HG03060 (cell line): ENCODE measurements around the gene KRT10.
"Not testable (repeated sequence)": the region's sequence is repeated elsewhere in the genome, so short reads cannot be mapped to it uniquely, and the experiment has no call there.

Experiments
- ATAC-seq: cut with Tn5 transposase; IDR thresholded peaks from one replicate; pipeline ENCODE4 v1.9.1; 2021; ENCODE audit warnings: low read depth, moderate number of reproducible peaks; ENCODE audit not compliant: unreplicated experiment

The KRT10 gene

GRCh38 chr17:40822132-40822812 is at the start of gene KRT10:
Gene KRT10 (minus strand): TSS chr17:40822614. CDS start chr17:40822585, 29 bp downstream.
- no peak for ATAC-seq

GRCh38 chr17:40871316-40871715 is 48.9 kb upstream of the KRT10 start:
- no peak for ATAC-seq

- ATAC-seq = no peak
Observed at GRCh38 chr17:40870136-40870535, 47.7 kb upstream of the KRT10 start.

- ATAC-seq = no peak
Observed at GRCh38 chr17:40866838-40867237, 44.4 kb upstream of the KRT10 start, which contains the start of gene KRT12. Gene KRT12 (minus strand): TSS chr17:40867223. CDS start chr17:40867186, 37 bp downstream.

- no peak for ATAC-seq
Observed at GRCh38 chr17:40864661-40865390, 42.4 kb upstream of the KRT10 start.

GRCh38 chr17:40862985-40863733 is 40.7 kb upstream of the KRT10 start:
- no peak for ATAC-seq

GRCh38 chr17:40859536-40859935 is 37.1 kb upstream of the KRT10 start:
- ATAC-seq = no peak

- not testable (repeated sequence) for ATAC-seq
Observed at GRCh38 chr17:40858667-40859066, 36.3 kb upstream of the KRT10 start.

- no peak for ATAC-seq
Observed at GRCh38 chr17:40857535-40857934, 35.1 kb upstream of the KRT10 start.

- no peak for ATAC-seq
Observed at GRCh38 chr17:40854175-40854814, 31.9 kb upstream of the KRT10 start.

- ATAC-seq = no peak
Observed at GRCh38 chr17:40852364-40852763, 29.9 kb upstream of the KRT10 start.

- ATAC-seq = no peak
Observed at GRCh38 chr17:40850293-40850972, 28.0 kb upstream of the KRT10 start.

GRCh38 chr17:40849723-40850122 is 27.3 kb upstream of the KRT10 start:
- no peak for ATAC-seq

- no peak for ATAC-seq
Observed at GRCh38 chr17:40848583-40849235, 26.3 kb upstream of the KRT10 start.

GRCh38 chr17:40846515-40847144 is 24.2 kb upstream of the KRT10 start:
- ATAC-seq = no peak

- no peak for ATAC-seq
Observed at GRCh38 chr17:40844671-40845107, 22.3 kb upstream of the KRT10 start.

- no peak for ATAC-seq
Observed at GRCh38 chr17:40843242-40843641, 20.8 kb upstream of the KRT10 start.

- no peak for ATAC-seq
Observed at GRCh38 chr17:40841246-40841645, 18.8 kb upstream of the KRT10 start.

- no peak for ATAC-seq
Observed at GRCh38 chr17:40839194-40839593, 16.8 kb upstream of the KRT10 start.
